ENCODE data around the gene ULK4. TPM values are rescaled to one million over a fixed set of nuclear protein-coding genes. Genes with fewer than 3 reads are reported as not detected.

ULK4 gene
- total RNA-seq, 1 donor from 2014 or later = 11.2 TPM

DNA sequence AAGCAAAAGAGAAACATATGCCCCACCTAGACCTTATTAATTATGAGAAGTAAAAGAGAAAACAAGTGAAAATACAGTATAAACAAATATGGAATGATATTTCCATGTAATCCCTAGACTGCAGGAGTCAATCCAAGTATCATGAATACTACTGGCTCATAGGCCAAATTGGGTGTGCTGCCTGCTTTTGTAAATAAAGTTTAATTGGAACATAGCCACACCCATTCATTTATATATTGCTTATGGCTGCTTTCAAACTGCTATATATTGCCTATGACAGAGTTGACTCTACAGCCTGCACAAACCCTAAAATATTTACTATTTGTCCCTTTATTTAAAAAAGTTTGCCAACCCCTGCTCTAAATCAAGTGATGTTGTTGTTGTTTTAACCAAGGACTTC lies 5.3 kb downstream of the ULK4 start:
- Histone ChIP-seq H3K4me3 (no peak overlapping the region), H3K36me3 (no peaks in the 10 kb centered on the region), H3K9me3 (no peaks in the 10 kb centered on the region), H3K27ac (no peak overlapping the region), H3K27me3 (no peaks in the 10 kb centered on the region), H3K4me1 (peaks cover 8% of the 10 kb centered on the region)
- no peak for DNase-seq
- ATAC-seq = no peak
- TF ChIP-seq, protein P1, sequence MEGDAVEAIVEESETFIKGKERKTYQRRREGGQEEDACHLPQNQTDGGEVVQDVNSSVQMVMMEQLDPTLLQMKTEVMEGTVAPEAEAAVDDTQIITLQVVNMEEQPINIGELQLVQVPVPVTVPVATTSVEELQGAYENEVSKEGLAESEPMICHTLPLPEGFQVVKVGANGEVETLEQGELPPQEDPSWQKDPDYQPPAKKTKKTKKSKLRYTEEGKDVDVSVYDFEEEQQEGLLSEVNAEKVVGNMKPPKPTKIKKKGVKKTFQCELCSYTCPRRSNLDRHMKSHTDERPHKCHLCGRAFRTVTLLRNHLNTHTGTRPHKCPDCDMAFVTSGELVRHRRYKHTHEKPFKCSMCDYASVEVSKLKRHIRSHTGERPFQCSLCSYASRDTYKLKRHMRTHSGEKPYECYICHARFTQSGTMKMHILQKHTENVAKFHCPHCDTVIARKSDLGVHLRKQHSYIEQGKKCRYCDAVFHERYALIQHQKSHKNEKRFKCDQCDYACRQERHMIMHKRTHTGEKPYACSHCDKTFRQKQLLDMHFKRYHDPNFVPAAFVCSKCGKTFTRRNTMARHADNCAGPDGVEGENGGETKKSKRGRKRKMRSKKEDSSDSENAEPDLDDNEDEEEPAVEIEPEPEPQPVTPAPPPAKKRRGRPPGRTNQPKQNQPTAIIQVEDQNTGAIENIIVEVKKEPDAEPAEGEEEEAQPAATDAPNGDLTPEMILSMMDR (IDR thresholded peaks at IDR 0.05) = no peak
- intact Hi-C loops (cut with DNase I) = no loop called here

DNA sequence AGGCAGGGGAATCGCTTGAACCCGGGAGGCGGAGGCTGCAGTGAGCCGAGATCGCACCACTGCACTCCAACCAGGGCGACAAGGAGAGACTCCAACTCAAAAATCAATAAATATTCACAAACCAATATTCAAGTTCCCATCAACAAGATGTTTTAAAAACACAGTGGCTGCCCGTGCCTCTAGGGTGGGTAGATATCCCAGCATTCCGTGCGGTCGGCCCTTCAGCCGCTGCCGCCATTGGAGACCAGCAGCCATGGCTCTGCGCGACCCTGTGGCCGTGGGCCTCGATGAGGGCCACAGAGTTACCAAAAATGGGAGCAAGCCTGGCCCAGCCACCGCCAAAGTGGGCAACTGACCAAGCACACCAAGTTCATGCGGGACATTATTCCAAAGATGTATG lies 6.7 kb downstream of the ULK4 start:
- Histone ChIP-seq H3K4me1 (no peaks in the 10 kb centered on the region), H3K36me3 (no peaks in the 10 kb centered on the region), H3K9me3 (no peaks in the 10 kb centered on the region), H3K4me3 (no peak overlapping the region), H3K27ac (no peak overlapping the region), H3K27me3 (no peaks in the 10 kb centered on the region)
- ATAC-seq (no peak), DNase-seq (no peak)
- TF ChIP-seq, protein P1 (IDR thresholded peaks at IDR 0.05) = no peak
- intact Hi-C loops (cut with DNase I) = no loop called here

DNA sequence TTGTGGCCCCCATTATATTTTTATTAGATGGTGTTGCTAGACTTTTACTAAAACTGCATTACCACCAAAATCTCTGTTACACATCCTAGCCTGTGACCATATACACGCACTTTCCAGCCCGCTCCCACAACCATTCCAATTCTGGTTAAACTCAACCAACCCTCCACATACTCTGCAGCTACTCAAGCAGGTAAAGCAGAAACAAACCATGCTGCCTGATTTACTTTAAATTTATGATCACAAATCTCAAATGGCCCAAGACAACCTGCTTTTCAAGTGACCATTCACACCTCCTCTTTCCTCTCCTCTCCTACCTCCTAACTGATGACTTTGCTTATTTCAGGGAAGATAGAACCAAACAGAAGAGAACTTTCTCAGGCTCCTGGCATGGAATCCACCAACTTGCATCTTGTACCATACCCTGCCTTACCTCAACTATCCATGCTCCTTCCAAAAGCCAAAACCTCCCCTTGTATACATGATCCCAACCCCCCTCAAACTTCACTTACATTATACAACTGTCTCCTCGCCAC lies 18.5 kb downstream of the ULK4 start:
- H3K9me3 ChIP-seq = no peaks in the 10 kb centered on the region
- no peaks in the 10 kb centered on the region for H3K4me1 ChIP-seq
- no peak overlapping the region for H3K27ac ChIP-seq
- intact Hi-C loops (cut with DNase I) = no loop called here
- H3K4me3 ChIP-seq = no peak overlapping the region
- no peaks in the 10 kb centered on the region for H3K27me3 ChIP-seq
- ATAC-seq (no peak), DNase-seq (no peak)
- no peaks in the 10 kb centered on the region for H3K36me3 ChIP-seq
- TF ChIP-seq, protein P1 (IDR thresholded peaks at IDR 0.05) = no peak

DNA sequence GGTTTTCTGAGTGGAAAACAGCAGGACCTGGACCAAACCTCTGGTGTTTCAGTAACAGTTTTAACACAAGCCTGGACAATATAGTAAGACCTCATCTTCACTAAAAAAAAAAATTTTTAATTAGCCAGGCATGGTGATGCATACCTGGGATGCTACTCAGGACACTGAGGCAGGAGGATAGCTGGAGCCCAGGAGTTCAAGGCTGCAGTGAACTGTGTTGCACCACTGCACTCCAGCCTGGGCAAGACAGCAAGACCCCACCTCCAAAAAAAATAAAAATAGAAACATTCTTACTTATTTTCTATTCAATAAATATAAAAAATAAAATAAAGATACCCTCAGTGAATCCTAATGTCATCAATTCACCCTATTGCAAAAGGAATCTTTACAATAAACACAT lies 21.5 kb downstream of the ULK4 start:
- DNase-seq (no peak), ATAC-seq (no peak)
- no peaks in the 10 kb centered on the region for H3K9me3 ChIP-seq
- H3K27ac ChIP-seq = no peak overlapping the region
- no peaks in the 10 kb centered on the region for H3K36me3 ChIP-seq
- no peak overlapping the region for H3K4me3 ChIP-seq
- intact Hi-C loops (cut with DNase I) = no loop called here
- TF ChIP-seq, protein P1 (IDR thresholded peaks at IDR 0.05) = no peak
- no peaks in the 10 kb centered on the region for H3K4me1 ChIP-seq
- no peaks in the 10 kb centered on the region for H3K27me3 ChIP-seq

DNA sequence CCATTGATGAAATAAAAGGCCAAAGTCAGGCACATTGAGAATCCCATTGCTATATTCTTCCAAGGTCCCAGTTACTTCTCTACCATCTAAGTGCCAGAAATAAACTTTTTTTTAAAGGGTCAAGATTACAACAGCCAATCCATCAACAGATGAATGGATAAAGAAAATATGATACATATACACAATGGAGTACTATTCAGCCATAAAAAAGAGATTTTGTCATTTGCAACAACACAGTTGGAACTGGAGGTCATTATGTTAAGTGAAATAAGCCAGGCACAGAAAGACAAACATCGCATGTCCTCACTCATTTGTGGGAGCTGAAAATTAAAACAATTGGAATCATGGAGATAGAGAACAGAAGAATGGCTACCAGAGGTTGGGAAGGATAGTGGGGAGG lies 25.5 kb downstream of the ULK4 start:
- Histone ChIP-seq H3K27me3 (no peaks in the 10 kb centered on the region), H3K4me3 (no peak overlapping the region), H3K27ac (no peak overlapping the region), H3K36me3 (no peaks in the 10 kb centered on the region), H3K4me1 (peaks cover 6% of the 10 kb centered on the region), H3K9me3 (no peaks in the 10 kb centered on the region)
- intact Hi-C loops (cut with DNase I) = no loop called here
- ATAC-seq = no peak
- DNase-seq = no peak
- TF ChIP-seq, protein P1 (IDR thresholded peaks at IDR 0.05) = no peak

DNA sequence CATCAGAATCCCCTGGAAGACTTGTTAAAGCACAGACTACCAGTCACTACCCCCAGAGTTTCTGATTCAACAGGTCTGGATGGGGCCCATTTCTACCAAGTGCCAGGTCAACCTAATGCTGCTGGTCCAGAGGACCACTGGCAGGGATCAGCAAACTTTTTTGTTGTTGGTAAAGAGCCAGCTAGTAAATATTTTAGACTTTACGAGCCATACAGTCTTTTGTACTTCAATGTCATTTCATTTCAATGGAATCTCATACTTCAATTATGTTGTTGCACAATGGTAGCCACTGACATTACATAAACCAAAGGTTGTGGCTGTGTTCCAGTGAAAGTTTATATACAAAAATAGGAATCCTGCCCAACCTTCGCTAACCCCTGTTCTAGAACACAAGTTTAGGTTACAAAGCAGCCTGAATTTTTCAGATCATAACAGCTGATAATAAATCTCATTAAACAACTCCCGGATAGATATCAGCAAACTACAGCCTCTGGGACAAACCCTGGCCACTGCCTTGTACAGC lies 28.7 kb downstream of the ULK4 start:
- no peak for DNase-seq

More for the DNA sequence above, 28.7 kb downstream of the ULK4 start:
- H3K27me3 ChIP-seq = no peaks in the 10 kb centered on the region
- no peak for ATAC-seq
- intact Hi-C loops (cut with DNase I) = no loop called here
- H3K4me1 ChIP-seq = peaks cover 6% of the 10 kb centered on the region
- H3K9me3 ChIP-seq = no peaks in the 10 kb centered on the region
- TF ChIP-seq, protein P1 (IDR thresholded peaks at IDR 0.05) = no peak
- H3K36me3 ChIP-seq = no peaks in the 10 kb centered on the region
- H3K27ac ChIP-seq = peak overlapping the region; percentile 13
- no peak overlapping the region for H3K4me3 ChIP-seq
